Stimulated activated CD8-positive, alpha-beta memory T cell treated with anti-CD3 and anti-CD28 coated beads, Interleukin-15, amount 100 ng/mL, for 48 hours (primary cell): ENCODE data around the gene SYNM.

Experiments
- DNase-seq, 2 donors: peaks; one replicate each; pipeline ENCODE4 v3.0.0-alpha.2; 2020; ENCODE audit warnings: low read depth in 2 of 2

SYNM gene

GRCh38 chr15:99167201-99167600 lies 62.3 kb downstream of the SYNM start:
- no peak for DNase-seq

GRCh38 chr15:99167640-99168039 lies 62.8 kb downstream of the SYNM start:
- no peak for DNase-seq

- no peak for DNase-seq
These were observed 64.0 kb downstream of the SYNM start for GRCh38 chr15:99168601-99169580.

GRCh38 chr15:99169769-99170311 lies 65.0 kb downstream of the SYNM start:
- DNase-seq = no peak

GRCh38 chr15:99170476-99171065 lies 65.7 kb downstream of the SYNM start:
- DNase-seq = no peak

GRCh38 chr15:99172171-99172570 lies 67.3 kb downstream of the SYNM start:
- no peak for DNase-seq

- DNase-seq = no peak
These were observed 68.1 kb downstream of the SYNM start for GRCh38 chr15:99172989-99173388.

GRCh38 chr15:99174567-99175395 lies 69.9 kb downstream of the SYNM start:
- DNase-seq = no peak

GRCh38 chr15:99176757-99177156 lies 71.9 kb downstream of the SYNM start:
- DNase-seq = no peak

GRCh38 chr15:99177679-99178078 lies 72.8 kb downstream of the SYNM start:
- no peak for DNase-seq

GRCh38 chr15:99180086-99180963 lies 75.4 kb downstream of the SYNM start:
- no peak for DNase-seq

- DNase-seq = no peak
These were observed 76.1 kb downstream of the SYNM start for GRCh38 chr15:99180964-99181306.

GRCh38 chr15:99181545-99181971 lies 76.7 kb downstream of the SYNM start:
- no peak for DNase-seq

- DNase-seq = no peak
These were observed 77.9 kb downstream of the SYNM start for GRCh38 chr15:99182791-99183190.
